Stimulated activated CD8-positive, alpha-beta memory T cell treated with anti-CD3 and anti-CD28 coated beads, Interleukin-12 subunit alpha, Interleukin-12 subunit beta, amount 100 ng/mL, for 4 hours (primary cell): ENCODE measurements around the gene CPNE1.

Experiments
- DNase-seq: peaks from one replicate; pipeline ENCODE4 v3.0.0-alpha.2; 2020; ENCODE audit warnings: low read depth

Gene CPNE1

GRCh38 chr20:35653893-35654292, 10.8 kb downstream of the CPNE1 start:
- DNase-seq, result no peak

- no peak for DNase-seq
Measured at GRCh38 chr20:35653430-35653734, 11.3 kb downstream of the CPNE1 start.

- DNase-seq, result no peak
Measured at GRCh38 chr20:35652641-35653429, 11.9 kb downstream of the CPNE1 start.

GRCh38 chr20:35651958-35652357, 12.7 kb downstream of the CPNE1 start:
- no peak for DNase-seq

- no peak for DNase-seq
Measured at GRCh38 chr20:35650632-35651031, 14.1 kb downstream of the CPNE1 start.

GRCh38 chr20:35648836-35649235, 15.9 kb downstream of the CPNE1 start:
- no peak for DNase-seq

- no peak for DNase-seq
Measured at GRCh38 chr20:35644806-35645205, 19.9 kb downstream of the CPNE1 start.

- DNase-seq, result no peak
Measured at GRCh38 chr20:35643045-35643444, 21.7 kb downstream of the CPNE1 start.

GRCh38 chr20:35641743-35642142, 23.0 kb downstream of the CPNE1 start:
- DNase-seq, result no peak

- DNase-seq, result no peak
Measured at GRCh38 chr20:35640724-35641123, 24.0 kb downstream of the CPNE1 start.

GRCh38 chr20:35638751-35639150, 25.9 kb downstream of the CPNE1 start:
- DNase-seq, result no peak

GRCh38 chr20:35637276-35637675, 27.4 kb downstream of the CPNE1 start:
- DNase-seq, result no peak

GRCh38 chr20:35636095-35636494, 28.6 kb downstream of the CPNE1 start:
- no peak for DNase-seq

GRCh38 chr20:35635652-35636051, 29.0 kb downstream of the CPNE1 start:
- no peak for DNase-seq

- DNase-seq, result no peak
Measured at GRCh38 chr20:35632539-35633115, 32.1 kb downstream of the CPNE1 start.

GRCh38 chr20:35630636-35631035, 34.1 kb downstream of the CPNE1 start:
- no peak for DNase-seq

GRCh38 chr20:35629427-35630145, 35.1 kb downstream of the CPNE1 start:
- no peak for DNase-seq

- DNase-seq, result no peak
Measured at GRCh38 chr20:35627121-35627520, 37.6 kb downstream of the CPNE1 start.

GRCh38 chr20:35626386-35627001, 38.2 kb downstream of the CPNE1 start:
- DNase-seq, result no peak

- no peak for DNase-seq
Measured at GRCh38 chr20:35625584-35626385, 38.9 kb downstream of the CPNE1 start.

- no peak for DNase-seq
Measured at GRCh38 chr20:35621560-35621946, 43.1 kb downstream of the CPNE1 start.
